Heart right ventricle (tissue), 16 donors: ENCODE results near the gene MMP24. TPM values are rescaled to one million over a fixed set of nuclear protein-coding genes. Genes with fewer than 3 reads are reported as not detected.

Experiments used
- ATAC-seq, 8 donors: fragments of 200-7000 bp; cut with Tn5 transposase; one replicate each; pipeline ENCODE4 v1.9.1; 2020; ENCODE audit warnings: mild to moderate bottlenecking in 8 of 8, moderate library complexity in 8 of 8, moderate number of reproducible peaks in 1 of 8
- DNase-seq, 2 donors: peaks; one replicate each; pipeline ENCODE4 v3.0.0-alpha.2; 2020
- H3K27ac ChIP-seq, 10 donors: fragments of 200-600 bp; sonication (generic) in 2 of 10; one replicate each; pipeline versions ENCODE4 v1.5.0 to v1.8.0; 2020 to 2022; ENCODE audit warnings: mild to moderate bottlenecking in 3 of 10
- H3K27me3 ChIP-seq, 7 donors: fragments of 200-600 bp; one replicate each; pipeline ENCODE4 v1.8.0; 2021 to 2022; ENCODE audit warnings: mild to moderate bottlenecking in 2 of 7
- H3K36me3 ChIP-seq, 9 donors: fragments of 200-600 bp; sonication (generic) in 1 of 9; one replicate each; pipeline versions ENCODE4 v1.5.0 to v1.8.0; 2020 to 2022; ENCODE audit warnings: mild to moderate bottlenecking in 2 of 9
- H3K4me1 ChIP-seq, 9 donors: fragments of 200-600 bp; sonication (generic) in 1 of 9; one replicate each; pipeline versions ENCODE4 v1.5.0 to v1.8.0; 2020 to 2022; ENCODE audit warnings: mild to moderate bottlenecking in 4 of 9
- H3K4me3 ChIP-seq, 10 donors: fragments of 200-600 bp; sonication (generic) in 2 of 10; one replicate each; pipeline versions ENCODE4 v1.5.0 to v1.8.0; 2020 to 2022; ENCODE audit warnings: mild to moderate bottlenecking in 7 of 10, moderate library complexity in 2 of 10
- H3K9me3 ChIP-seq, 11 donors: fragments of 200-600 bp in 10 of 11; sonication (generic) in 2 of 11; one replicate each; pipeline versions ENCODE4 v1.5.0 to v1.8.0; 2013 to 2022; ENCODE audit warnings: mild to moderate bottlenecking in 2 of 11, control low read depth in 1 of 11, moderate library complexity in 1 of 11
- WGBS, 2 donors: extraction: QIAGEN DNeasy Blood & Tissue Kit; methylation state at CpG; one replicate each; pipeline ENCODE4 v1.1.7; 2013; ENCODE audit warnings: inconsistent platforms in 1 of 2; 5-methylcytosine and 5-hydroxymethylcytosine counted together
- intact Hi-C, 10 donors: fragments of 100-400 bp; cut with DNase I; formaldehyde crosslinking; loops; one replicate each; pipeline versions ENCODE4 v1.11.1 to v1.14.2; 2022
- polyA plus RNA-seq, 2 donors: library from polyadenylated mRNA; stranded (reverse); fragments of 200-250 nt; gene quantifications; one replicate each; pipeline ENCODE4 v1.2.3, GENCODE V29; 2013
- total RNA-seq, 10 donors: library from RNA; stranded (reverse); fragmentation: NEBNext Ultra II Directional in 3 of 10; extraction: Animal tissue kit (Norgen Biotek cat#: 25700) in 3 of 10; gene quantifications; one replicate each; pipeline versions ENCODE4 v1.2.1 to v1.2.4, GENCODE V29; 2021 to 2023
- TF ChIP-seq, protein P1 (sequence below), 9 donors: fragments of 200-600 bp; sonication (generic) in 2 of 9; IDR thresholded peaks; one replicate each; pipeline versions ENCODE4 v1.5.0 to v1.8.0; 2021 to 2022; ENCODE audit warnings: antibody characterized with exemption in 9 of 9, mild to moderate bottlenecking in 5 of 9, moderate library complexity in 1 of 9
- donor health status: Arrhythmogenic right ventricular cardiomyopathy.
- donor health status: ischemic (EF 13 %, LVEDD 7.1; RV severe dilation, severe dysfunction).
- donor health status: healthy with polysubstance abuse.
- donor health status: DM: no; HTN: yes; CAD: no.
- donor health status: DM: no; HTN: no; CAD: no.
- donor health status: ischemic (EF 25% LVEDD 6.9; RV normal size, moderate dysfunction).
- donor health status: ischemic (EF 25% LVEDD 5.7; RV mildly dilated, moderate dysfunction).
- donor health status: healthy.
- donor health status: DM: yes; HTN: yes; CAD: no.
- donor health status: Ischemic cardiomyopathy.
- donor health status: ischemic (EF 35%, LVEDD 5.7; RV mildly dilated, moderate dysfunction).
- donor health status: nonischemic (EF 11% LVEDD 7.7; RV severe dilation, severe dysfunction).
- donor health status: DM: yes; HTN: yes; CAD: no.
- donor health status: PGD.
- donor health status: ischemic (EF 29% LVEDD 5.4; RV normal size, mild dysfunction).
- donor health status: nonischemic (EF 23%, LVEDD 6.1; RV moderate dilation, normal function).

MMP24 gene
- total and polyA plus RNA-seq, 12 donors: 0.09 to 1.2 (median 0.22) TPM; not detected in 1

GRCh38 chr20:35271073-35271882 lies 44.8 kb downstream of the MMP24 start:
- 91 to 92% methylated on average over 20 of the region's 20 CpGs for WGBS, 2 donors
- H3K27ac ChIP-seq: no peak overlapping the region
- H3K9me3 ChIP-seq: no peaks in the 10 kb centered on the region
- DNase-seq: no peak
- no peak for ATAC-seq
- TF ChIP-seq, protein P1, sequence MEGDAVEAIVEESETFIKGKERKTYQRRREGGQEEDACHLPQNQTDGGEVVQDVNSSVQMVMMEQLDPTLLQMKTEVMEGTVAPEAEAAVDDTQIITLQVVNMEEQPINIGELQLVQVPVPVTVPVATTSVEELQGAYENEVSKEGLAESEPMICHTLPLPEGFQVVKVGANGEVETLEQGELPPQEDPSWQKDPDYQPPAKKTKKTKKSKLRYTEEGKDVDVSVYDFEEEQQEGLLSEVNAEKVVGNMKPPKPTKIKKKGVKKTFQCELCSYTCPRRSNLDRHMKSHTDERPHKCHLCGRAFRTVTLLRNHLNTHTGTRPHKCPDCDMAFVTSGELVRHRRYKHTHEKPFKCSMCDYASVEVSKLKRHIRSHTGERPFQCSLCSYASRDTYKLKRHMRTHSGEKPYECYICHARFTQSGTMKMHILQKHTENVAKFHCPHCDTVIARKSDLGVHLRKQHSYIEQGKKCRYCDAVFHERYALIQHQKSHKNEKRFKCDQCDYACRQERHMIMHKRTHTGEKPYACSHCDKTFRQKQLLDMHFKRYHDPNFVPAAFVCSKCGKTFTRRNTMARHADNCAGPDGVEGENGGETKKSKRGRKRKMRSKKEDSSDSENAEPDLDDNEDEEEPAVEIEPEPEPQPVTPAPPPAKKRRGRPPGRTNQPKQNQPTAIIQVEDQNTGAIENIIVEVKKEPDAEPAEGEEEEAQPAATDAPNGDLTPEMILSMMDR (IDR thresholded peaks at IDR 0.05): no peak
- H3K4me1 ChIP-seq: peaks cover 0 to 23% (median 5%) of the 10 kb centered on the region in 9 donors
- no peak overlapping the region for H3K4me3 ChIP-seq
- H3K27me3 ChIP-seq: no peaks in the 10 kb centered on the region
- intact Hi-C loops: loop anchor here in 6 of 10 donors (10.0 kb wide), 4 partner anchors 126 to 446 kb away; partner anchors contain the start of genes EDEM2 (in 1 of the 6) and NCOA6 (in 1 of the 6)
- H3K36me3 ChIP-seq: peaks cover 0 to 92% (median 21%) of the 10 kb centered on the region in 9 donors

DNA sequence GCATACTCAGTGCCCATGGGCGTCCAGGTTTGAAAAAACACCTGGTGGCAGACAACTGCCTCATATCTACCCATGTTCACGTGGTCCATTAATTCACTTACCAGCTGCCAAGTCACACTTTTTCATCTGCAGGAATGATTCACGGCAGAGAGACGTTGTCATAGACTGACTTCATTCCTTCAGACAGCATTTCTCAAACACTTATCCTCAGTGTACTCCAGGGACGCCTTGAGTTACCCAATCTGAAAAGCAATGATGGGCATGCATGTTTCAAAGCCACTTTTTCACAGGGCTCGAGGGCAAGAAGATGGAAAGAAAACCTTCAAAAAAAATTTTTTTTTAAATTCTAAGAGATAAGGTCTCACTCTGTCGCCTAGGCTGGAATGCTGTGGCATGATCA lies 45.4 kb downstream of the MMP24 start:
- H3K36me3 ChIP-seq: peaks cover 0 to 92% (median 21%) of the 10 kb centered on the region in 9 donors
- TF ChIP-seq, protein P1 (IDR thresholded peaks at IDR 0.05): no peak
- WGBS, 2 donors: 74 to 83% methylated on average over 7 of the region's 7 CpGs
- no peak overlapping the region for H3K4me3 ChIP-seq
- H3K27ac ChIP-seq: no peak overlapping the region
- H3K9me3 ChIP-seq: no peaks in the 10 kb centered on the region
- H3K4me1 ChIP-seq: peaks cover 3 to 29% (median 12%) of the 10 kb centered on the region in 9 donors
- DNase-seq (no peak), ATAC-seq (no peak)
- intact Hi-C loops: loop anchor here in 6 of 10 donors (10.0 kb wide), 4 partner anchors 127 to 447 kb away; partner anchors contain the start of genes EDEM2 (in 1 of the 6) and NCOA6 (in 1 of the 6)
- no peaks in the 10 kb centered on the region for H3K27me3 ChIP-seq

DNA sequence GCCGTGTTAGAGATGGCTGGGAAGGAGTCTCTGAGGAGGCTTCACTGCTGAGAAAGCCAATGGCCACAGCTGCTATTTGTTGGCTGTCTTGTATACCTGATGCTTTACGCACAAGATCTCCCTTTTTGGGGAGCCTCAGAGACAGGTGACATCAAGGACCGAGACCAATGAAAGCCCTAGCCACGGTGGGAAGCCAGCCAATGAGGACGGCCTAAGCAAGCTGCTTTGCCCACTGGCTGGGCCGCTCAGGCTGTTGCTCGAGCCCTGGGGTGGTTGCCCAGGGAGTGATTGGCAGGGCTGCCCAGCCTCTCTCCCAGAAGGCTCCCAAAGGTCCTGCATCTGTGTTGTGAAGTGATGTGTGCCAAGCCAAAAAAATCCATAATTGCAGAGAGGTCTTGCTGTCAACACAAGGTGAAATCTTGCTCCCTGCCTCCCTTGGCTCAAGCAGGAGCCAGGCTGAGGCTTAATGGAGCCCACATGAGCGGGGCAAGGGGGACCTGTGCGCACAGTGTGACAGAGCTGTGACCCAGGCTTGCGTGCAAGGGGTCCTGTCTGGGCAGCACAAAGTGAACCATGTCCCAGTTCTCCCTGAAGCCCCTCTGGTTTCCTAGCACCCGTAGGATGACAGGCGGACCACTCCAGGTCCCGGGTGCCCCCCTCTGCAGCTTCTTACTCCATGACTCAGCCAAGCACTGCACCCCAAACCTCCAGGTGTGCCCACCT lies 47.1 kb downstream of the MMP24 start:
- ATAC-seq (peak in 4 of 8 donors; percentile 18 to 34 (median 20)), DNase-seq (peak; percentile 54 to 69)
- Histone ChIP-seq H3K27me3 (no peaks in the 10 kb centered on the region), H3K27ac (peak overlapping the region in 1 of 10 donors; percentile 15), H3K9me3 (no peaks in the 10 kb centered on the region), H3K36me3 (peaks cover 0 to 82% (median 14%) of the 10 kb centered on the region in 9 donors), H3K4me1 (peaks cover 3 to 38% (median 16%) of the 10 kb centered on the region in 9 donors), H3K4me3 (no peak overlapping the region)
- intact Hi-C loops: loop anchor here in 6 of 10 donors (10.0 kb wide), 4 partner anchors 129 to 449 kb away; partner anchors contain the start of genes EDEM2 (in 1 of the 6) and NCOA6 (in 1 of the 6)
- WGBS, 2 donors: 72 to 78% methylated on average over 13 of the region's 13 CpGs
- TF ChIP-seq, protein P1 (IDR thresholded peaks at IDR 0.05): no peak
